ENCODE data around the gene PLXNA3. TPM values are rescaled to one million over a fixed set of nuclear protein-coding genes. Genes with fewer than 3 reads are reported as not detected.

PLXNA3 gene
- 10 to 100 TPM; 33.7 to 35.2 TPM for total RNA-seq

DNA sequence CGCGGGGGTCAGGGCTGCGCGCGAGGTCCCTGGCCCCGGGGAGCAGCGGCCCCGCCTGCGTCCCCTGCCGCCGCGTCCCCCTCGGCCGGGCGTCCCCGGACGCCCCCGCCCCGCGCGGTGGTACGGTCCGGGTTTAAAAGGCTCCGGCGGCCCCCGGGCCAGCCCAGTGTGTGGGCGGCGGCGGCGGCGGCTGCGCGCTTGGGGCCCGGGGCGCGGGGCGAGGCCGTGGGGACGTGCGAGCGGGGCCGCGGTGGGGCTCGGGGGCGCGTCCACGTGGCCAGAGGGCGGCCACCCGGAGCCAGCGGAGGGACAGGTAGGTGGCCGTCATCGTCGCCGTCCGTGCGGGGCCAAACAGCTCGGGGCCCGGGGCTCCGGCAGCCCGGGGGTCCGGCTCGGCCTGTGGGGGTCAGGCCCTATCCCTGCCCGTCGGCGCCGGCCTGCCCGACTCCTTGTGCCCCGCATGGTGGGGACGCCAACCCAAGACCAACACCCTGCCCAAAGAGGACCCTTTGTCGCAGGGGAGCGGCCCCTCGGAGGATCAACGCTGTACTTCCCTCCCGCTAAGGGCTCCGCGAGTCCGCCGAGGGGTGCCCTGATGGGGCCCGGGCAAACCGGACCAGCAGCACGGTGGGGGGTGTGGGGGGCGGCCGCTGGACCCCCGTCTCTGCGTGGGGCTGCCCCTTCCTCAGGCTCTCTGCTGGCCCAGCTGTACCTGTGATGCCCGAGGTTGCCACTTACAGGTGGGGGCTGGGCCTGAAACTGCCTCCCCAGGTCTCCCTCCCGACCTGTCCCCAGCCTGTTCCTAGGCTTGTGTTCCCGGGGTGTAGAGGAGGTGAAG, at the start of gene PLXNA3:
Gene PLXNA3, plus strand, starts transcription at position 166 of the 838 bp plus-strand sequence. CDS start 1,903 bp downstream, outside the sequence.
- H3K27me3 Mint-ChIP-seq: no peaks in the 10 kb centered on the region
- H3K27ac Mint-ChIP-seq: peak within 1 kb of the TSS; percentile 74
- peaks cover 2% of the 10 kb centered on the region for H3K9me3 Mint-ChIP-seq
- ChIA-PET CTCF (interaction anchor here (0.6 to 1.0 kb wide), 4 partner anchors 60 to 848 kb away, joined by 3 to 4 read pairs (median 4); partner anchors contain the start of gene RPL10), POLR2A (interaction anchor here (0.8 to 1.4 kb wide), 2 partner anchors 15 to 33 kb away, joined by 3 to 4 read pairs; partner anchors contain the start of genes FAM50A and SLC10A3)
- DNase-seq: peak; percentile 66
- H3K4me1 Mint-ChIP-seq (ENCODE audit: low read depth): peaks cover 7% of the 10 kb centered on the region
- intact Hi-C loops (cut with micrococcal nuclease): no loop called here
- H3K4me3 Mint-ChIP-seq: peak within 1 kb of the TSS; percentile 82
- H3K36me3 Mint-ChIP-seq: peaks cover 1% of the 10 kb centered on the region

DNA sequence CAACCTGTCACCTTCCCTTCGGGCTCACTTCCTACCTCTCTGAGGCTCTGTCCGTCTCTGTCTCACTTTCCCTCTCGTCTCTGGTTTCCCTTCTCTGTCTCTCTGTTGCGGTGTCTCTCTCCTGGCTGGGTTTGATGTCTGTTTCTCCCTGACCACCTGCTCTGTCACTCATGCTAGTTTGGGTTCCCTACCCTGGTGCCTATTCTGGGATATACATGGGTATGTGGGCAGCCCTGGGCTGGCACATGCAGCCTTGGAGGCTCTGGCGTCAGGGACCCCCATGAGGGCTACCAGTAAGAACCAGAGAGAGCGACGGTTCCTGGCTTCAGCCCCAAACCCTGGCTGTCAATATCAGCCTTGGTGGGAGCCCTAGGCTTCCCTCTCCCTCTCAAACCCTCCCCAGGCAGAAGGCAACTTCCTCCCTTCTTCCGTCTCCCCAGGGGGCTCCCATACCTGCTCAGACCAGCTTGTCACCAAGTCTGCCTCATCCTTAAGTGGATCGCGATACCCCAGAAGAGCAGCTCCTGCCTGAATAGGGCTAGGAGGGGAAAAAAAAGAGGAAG, 49.3 kb upstream of the PLXNA3 start:
- ChIA-PET CTCF (no interaction called here), POLR2A (interaction anchor here (1.2 kb wide), 1 partner anchor 10 kb away, joined by 4 read pairs; no protein-coding TSS in a partner anchor)
- Mint-ChIP-seq H3K9me3 (no peaks in the 10 kb centered on the region), H3K27me3 (no peaks in the 10 kb centered on the region), H3K4me1 (ENCODE audit: low read depth) (peaks cover 16% of the 10 kb centered on the region), H3K4me3 (peak overlapping the region; percentile 52), H3K36me3 (peaks cover 6% of the 10 kb centered on the region), H3K27ac (no peak overlapping the region)
- intact Hi-C loops (cut with micrococcal nuclease): no loop called here
- DNase-seq: no peak

DNA sequence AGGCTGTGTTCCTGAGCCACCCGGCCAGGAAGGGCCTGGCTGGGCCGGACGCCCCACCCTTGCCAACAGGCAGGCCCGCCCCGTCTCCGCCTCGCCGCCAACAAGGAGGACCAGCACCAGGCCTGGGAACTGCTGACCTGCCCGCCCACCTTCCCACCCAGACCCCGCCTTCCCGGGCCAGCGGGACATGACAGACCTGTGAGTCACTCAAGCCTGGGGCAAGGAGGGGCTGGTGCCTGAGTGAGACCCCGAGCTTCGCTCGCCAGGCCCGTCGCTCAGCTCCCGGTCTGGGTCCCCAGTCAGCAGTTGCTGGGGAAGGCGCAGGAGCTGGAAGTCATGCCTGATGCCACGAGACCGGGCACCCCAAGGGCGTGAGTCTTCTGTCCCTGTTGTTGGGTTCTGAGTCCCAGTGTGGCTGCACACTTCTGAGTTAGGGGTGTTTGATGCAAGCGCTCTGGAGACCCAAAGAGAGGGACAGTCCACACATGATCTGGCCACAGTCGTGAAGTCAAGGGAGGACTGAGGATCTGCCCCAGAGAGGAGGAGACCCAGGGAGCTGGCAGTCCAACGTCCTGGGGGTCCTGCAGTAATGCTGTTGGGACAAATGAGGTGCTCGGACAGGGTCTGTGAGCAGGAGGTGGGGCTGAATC, 48.7 kb upstream of the PLXNA3 start, which contains the start of gene DNASE1L1:
Gene DNASE1L1, minus strand, starts transcription at position 33 of the 650 bp plus-strand sequence. CDS start 3,686 bp downstream, outside the sequence.
- Mint-ChIP-seq H3K27me3 (no peaks in the 10 kb centered on the region), H3K27ac (no peak within 1 kb of the TSS), H3K9me3 (no peaks in the 10 kb centered on the region), H3K36me3 (peaks cover 6% of the 10 kb centered on the region), H3K4me1 (ENCODE audit: low read depth) (peaks cover 16% of the 10 kb centered on the region), H3K4me3 (peak within 1 kb of the TSS; percentile 52)
- ChIA-PET POLR2A (no interaction called here), CTCF (interaction anchor here (2.0 kb wide), 1 partner anchor 11 kb away, joined by 5 read pairs; the partner anchor contains the start of gene RPL10)
- DNase-seq: peak; percentile 36
- intact Hi-C loops (cut with micrococcal nuclease): no loop called here

DNA sequence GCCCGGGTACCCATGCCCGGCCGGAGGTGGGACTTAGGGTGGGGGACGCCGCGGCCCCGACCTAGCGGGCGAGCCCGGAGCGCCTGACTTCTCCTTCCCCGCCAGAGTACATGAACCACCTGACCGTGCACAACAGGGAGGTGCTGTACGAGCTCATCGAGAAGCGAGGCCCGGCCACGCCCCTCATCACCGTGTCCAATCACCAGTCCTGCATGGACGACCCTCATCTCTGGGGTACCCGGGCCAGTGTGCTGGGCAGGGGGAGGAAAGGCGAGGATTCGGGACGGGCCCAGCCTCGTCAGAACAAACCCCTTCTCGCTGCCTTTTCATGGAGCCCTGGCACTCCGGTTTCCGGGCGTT, 46.1 kb upstream of the PLXNA3 start:
- ChIA-PET POLR2A (interaction anchor here (0.6 to 2.8 kb wide), 7 partner anchors 12 to 410 kb away, joined by 3 to 35 read pairs (median 4); partner anchors contain the start of genes ATP6AP1, RPL10 and UBL4A), CTCF (interaction anchor here (0.9 to 1.8 kb wide), 4 partner anchors 13 to 115 kb away, joined by 3 to 8 read pairs (median 3); partner anchors contain the start of gene RPL10)
- Mint-ChIP-seq H3K4me3 (peak overlapping the region; percentile 80), H3K4me1 (ENCODE audit: low read depth) (peaks cover 16% of the 10 kb centered on the region), H3K9me3 (no peaks in the 10 kb centered on the region), H3K27me3 (no peaks in the 10 kb centered on the region), H3K27ac (peak overlapping the region; percentile 80), H3K36me3 (peaks cover 8% of the 10 kb centered on the region)
- DNase-seq: peak; percentile 74
- intact Hi-C loops (cut with micrococcal nuclease): no loop called here

DNA sequence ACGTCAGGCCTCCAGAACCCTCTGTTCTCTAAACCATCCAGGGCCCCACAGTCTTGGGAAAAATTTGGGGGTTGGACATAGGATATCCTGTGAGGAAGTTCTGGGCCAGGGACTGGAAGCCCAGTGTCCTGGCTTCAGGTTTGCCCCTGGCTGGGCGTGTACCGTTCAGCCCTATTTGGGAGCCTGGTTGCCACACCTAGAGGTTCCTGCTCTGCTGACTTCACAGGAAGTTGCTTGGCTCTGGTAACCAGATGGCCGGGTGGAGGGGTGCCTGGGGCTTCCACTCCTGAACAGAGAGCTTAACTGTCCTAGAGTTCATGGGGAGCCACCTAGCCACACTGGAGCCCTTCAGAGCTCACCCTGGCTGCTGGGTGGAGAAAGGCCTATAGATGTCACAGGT, 45.6 kb upstream of the PLXNA3 start:
- Mint-ChIP-seq H3K27ac (peak overlapping the region; percentile 80), H3K36me3 (peaks cover 8% of the 10 kb centered on the region), H3K4me1 (ENCODE audit: low read depth) (peaks cover 16% of the 10 kb centered on the region), H3K9me3 (no peaks in the 10 kb centered on the region), H3K4me3 (peak overlapping the region; percentile 80), H3K27me3 (no peaks in the 10 kb centered on the region)
- CTCF ChIA-PET: interaction anchor here (0.9 to 1.8 kb wide), 4 partner anchors 14 to 114 kb away, joined by 3 to 8 read pairs (median 3); partner anchors contain the start of gene RPL10
- peak; percentile 57 for DNase-seq
- intact Hi-C loops (cut with micrococcal nuclease): no loop called here
- POLR2A ChIA-PET: interaction anchor here (0.6 to 2.8 kb wide), 7 partner anchors 12 to 410 kb away, joined by 3 to 35 read pairs (median 4); partner anchors contain the start of genes ATP6AP1, RPL10 and UBL4A

DNA sequence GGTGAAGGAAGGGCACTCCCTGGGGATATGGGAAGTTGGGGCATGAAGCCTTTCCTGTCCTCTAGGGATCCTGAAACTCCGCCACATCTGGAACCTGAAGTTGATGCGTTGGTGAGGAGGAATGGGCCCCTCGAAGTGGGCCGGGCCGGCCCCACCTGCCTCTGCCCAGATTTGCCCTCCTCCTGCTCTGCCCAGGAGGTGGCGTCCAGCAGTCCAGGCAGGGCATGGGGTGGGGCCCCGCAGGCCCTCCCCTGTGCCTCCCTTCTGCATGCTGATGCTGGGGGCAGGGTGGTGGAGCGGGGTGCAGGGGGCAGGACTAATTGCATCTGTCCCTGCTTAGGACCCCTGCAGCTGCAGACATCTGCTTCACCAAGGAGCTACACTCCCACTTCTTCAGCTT, 44.9 kb upstream of the PLXNA3 start:
- no peak for DNase-seq
- H3K27me3 Mint-ChIP-seq: no peaks in the 10 kb centered on the region
- peaks cover 8% of the 10 kb centered on the region for H3K36me3 Mint-ChIP-seq
- H3K27ac Mint-ChIP-seq: peak overlapping the region; percentile 80
- peaks cover 16% of the 10 kb centered on the region for H3K4me1 Mint-ChIP-seq (ENCODE audit: low read depth)
- ChIA-PET POLR2A (interaction anchor here (1.8 to 2.8 kb wide), 2 partner anchors 13 to 74 kb away, joined by 4 to 35 read pairs; partner anchors contain the start of genes RPL10 and UBL4A), CTCF (interaction anchor here (1.7 to 1.8 kb wide), 2 partner anchors 14 kb away, joined by 3 to 8 read pairs; partner anchors contain the start of gene RPL10)
- H3K9me3 Mint-ChIP-seq: no peaks in the 10 kb centered on the region
- intact Hi-C loops (cut with micrococcal nuclease): no loop called here
- no peak overlapping the region for H3K4me3 Mint-ChIP-seq

DNA sequence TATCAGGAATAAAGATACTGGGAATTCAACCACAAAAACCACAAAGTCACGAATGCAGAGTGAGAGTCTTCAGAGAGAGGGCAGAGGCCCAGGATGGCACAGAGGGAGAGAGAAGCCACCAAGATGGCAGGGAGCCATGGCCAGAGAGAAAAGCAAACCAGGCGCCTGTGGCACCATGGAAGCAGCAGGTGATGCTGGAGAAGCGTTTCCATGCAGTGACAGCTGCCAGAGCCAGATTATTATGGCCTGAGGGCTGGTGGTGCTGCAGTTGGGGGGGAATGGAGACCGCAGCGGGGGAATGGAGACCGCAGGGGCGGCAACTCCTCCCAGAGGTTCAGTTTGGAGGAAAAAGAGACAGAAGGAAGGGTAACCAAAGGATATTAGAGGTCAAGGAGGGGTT, 40.9 kb upstream of the PLXNA3 start:
- H3K9me3 Mint-ChIP-seq: no peaks in the 10 kb centered on the region
- peaks cover 6% of the 10 kb centered on the region for H3K36me3 Mint-ChIP-seq
- CTCF ChIA-PET: no interaction called here
- peaks cover 5% of the 10 kb centered on the region for H3K4me1 Mint-ChIP-seq (ENCODE audit: low read depth)
- POLR2A ChIA-PET: interaction anchor here (0.6 kb wide), 1 partner anchor 108 kb away, joined by 3 read pairs; no protein-coding TSS in a partner anchor
- intact Hi-C loops (cut with micrococcal nuclease): no loop called here
- no peak for DNase-seq
- no peaks in the 10 kb centered on the region for H3K27me3 Mint-ChIP-seq
- no peak overlapping the region for H3K27ac Mint-ChIP-seq
- no peak overlapping the region for H3K4me3 Mint-ChIP-seq

DNA sequence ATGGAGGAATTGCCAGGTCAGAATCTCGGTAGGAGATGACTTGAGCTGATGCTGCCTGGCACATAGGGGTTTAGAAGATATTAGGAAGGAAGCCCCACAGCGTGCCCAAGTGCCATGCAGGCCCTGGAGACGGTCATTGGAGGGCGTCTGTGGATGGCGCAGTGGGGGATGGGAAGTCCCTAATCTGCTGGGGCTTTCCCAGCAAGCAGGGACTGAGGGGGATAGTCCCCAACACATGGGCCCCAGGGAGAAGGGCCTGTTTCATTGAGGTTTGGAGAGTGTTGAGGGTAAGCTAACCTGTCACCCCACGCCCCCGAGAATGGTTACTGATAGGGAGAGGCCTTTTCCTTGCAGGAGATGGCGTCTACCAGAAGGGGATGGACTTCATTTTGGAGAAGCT, 38.9 kb upstream of the PLXNA3 start:
- Mint-ChIP-seq H3K9me3 (no peaks in the 10 kb centered on the region), H3K27ac (no peak overlapping the region), H3K4me3 (no peak overlapping the region), H3K4me1 (ENCODE audit: low read depth) (no peaks in the 10 kb centered on the region), H3K27me3 (no peaks in the 10 kb centered on the region), H3K36me3 (peaks cover 4% of the 10 kb centered on the region)
- ChIA-PET CTCF (interaction anchor here (0.6 kb wide), 1 partner anchor 23 kb away, joined by 3 read pairs; no protein-coding TSS in a partner anchor), POLR2A (interaction anchor here (1.1 kb wide), 1 partner anchor 8 kb away, joined by 3 read pairs; no protein-coding TSS in a partner anchor)
- intact Hi-C loops (cut with micrococcal nuclease): no loop called here
- no peak for DNase-seq

DNA sequence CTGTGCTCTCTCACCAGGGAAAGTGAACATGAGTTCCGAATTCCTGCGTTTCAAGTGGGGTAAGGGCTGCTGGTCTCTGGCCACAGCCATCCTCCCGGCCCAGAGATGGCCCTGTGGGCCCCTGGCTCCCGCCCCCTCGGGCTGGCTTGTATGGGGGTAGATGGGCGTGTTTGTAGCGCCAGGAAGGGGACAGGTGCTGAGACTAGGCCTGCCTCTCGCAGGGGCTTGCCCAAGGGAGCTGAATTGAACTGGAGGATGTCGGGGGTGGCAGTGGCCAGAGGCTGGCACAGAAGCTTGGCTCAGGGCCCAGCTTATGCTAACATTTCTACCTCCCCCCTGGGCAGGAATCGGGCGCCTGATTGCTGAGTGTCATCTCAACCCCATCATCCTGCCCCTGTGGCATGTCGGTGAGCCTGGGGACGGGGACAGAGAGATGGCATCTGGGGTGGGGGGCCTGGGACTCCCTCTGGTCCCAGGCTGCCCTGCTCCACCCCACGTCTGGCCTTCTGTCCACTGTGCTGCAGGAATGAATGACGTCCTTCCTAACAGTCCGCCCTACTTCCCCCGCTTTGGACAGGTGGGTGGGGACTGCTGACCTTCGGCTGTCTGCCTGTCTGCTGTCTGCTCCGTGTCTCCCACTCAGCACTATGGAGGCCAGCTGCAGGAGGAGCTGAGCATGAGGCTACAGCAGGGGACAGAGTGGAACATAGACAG, 38.2 kb upstream of the PLXNA3 start:
- H3K27ac Mint-ChIP-seq: no peak overlapping the region
- no peaks in the 10 kb centered on the region for H3K27me3 Mint-ChIP-seq
- H3K4me3 Mint-ChIP-seq: no peak overlapping the region
- intact Hi-C loops (cut with micrococcal nuclease): no loop called here
- no peak for DNase-seq
- peaks cover 4% of the 10 kb centered on the region for H3K36me3 Mint-ChIP-seq
- no peaks in the 10 kb centered on the region for H3K4me1 Mint-ChIP-seq (ENCODE audit: low read depth)
- ChIA-PET POLR2A (interaction anchor here (1.1 kb wide), 1 partner anchor 7 kb away, joined by 3 read pairs; no protein-coding TSS in a partner anchor), CTCF (no interaction called here)
- H3K9me3 Mint-ChIP-seq: no peaks in the 10 kb centered on the region

DNA sequence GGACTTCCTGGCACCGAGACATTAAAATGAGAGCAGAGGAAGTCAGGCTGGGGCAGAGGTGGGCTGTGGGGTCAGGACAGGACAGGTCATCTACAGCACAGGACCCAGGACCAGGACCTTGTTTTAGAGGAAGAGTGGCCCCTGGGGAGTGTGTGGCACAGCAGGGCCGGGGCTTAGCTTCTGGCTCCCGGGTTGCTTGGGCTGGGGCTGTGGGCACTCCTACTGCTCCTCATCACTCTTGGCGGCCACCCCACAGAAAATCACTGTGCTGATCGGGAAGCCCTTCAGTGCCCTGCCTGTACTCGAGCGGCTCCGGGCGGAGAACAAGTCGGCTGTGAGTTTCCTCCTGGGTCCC, 37.7 kb upstream of the PLXNA3 start:
- ChIA-PET POLR2A (interaction anchor here (0.8 kb wide), 1 partner anchor 22 kb away, joined by 3 read pairs; the partner anchor contains the start of gene RPL10), CTCF (no interaction called here)
- Mint-ChIP-seq H3K9me3 (no peaks in the 10 kb centered on the region), H3K27ac (no peak overlapping the region), H3K4me1 (ENCODE audit: low read depth) (no peaks in the 10 kb centered on the region), H3K4me3 (no peak overlapping the region), H3K36me3 (peaks cover 2% of the 10 kb centered on the region), H3K27me3 (no peaks in the 10 kb centered on the region)
- intact Hi-C loops (cut with micrococcal nuclease): no loop called here
- no peak for DNase-seq

Measured in activated CD4-positive, alpha-beta memory T cell treated with anti-CD3 and anti-CD28 coated beads for 36 hours (primary cell).